ENCODE measurements around the gene ERC1.

ERC1 gene

GRCh38 chr12:1184402-1184801, 193.4 kb downstream of the ERC1 start:
- no peak overlapping the region for H3K4me3 ChIP-seq (replicated peaks in 1 of 2; ENCODE audit: low read depth in 2 of 2, low read length in 2 of 2)
- DNase-seq (ENCODE audit: low read depth in 2 of 2) = peak in 1 of 2 donors; percentile 53
- TF ChIP-seq CTCF (IDR thresholded peaks at IDR 0.05; ENCODE audit: low read depth, low read length) = no peak

- no peak overlapping the region for H3K4me3 ChIP-seq (replicated peaks in 1 of 2; ENCODE audit: low read depth in 2 of 2, low read length in 2 of 2)
- DNase-seq (ENCODE audit: low read depth in 2 of 2) = no peak
- TF ChIP-seq CTCF (IDR thresholded peaks at IDR 0.05; ENCODE audit: low read depth, low read length) = no peak
Measured at GRCh38 chr12:1185460-1186182, 194.6 kb downstream of the ERC1 start.

- no peak for DNase-seq (ENCODE audit: low read depth in 2 of 2)
- no peak overlapping the region for H3K4me3 ChIP-seq (replicated peaks in 1 of 2; ENCODE audit: low read depth in 2 of 2, low read length in 2 of 2)
- no peak for TF ChIP-seq CTCF (IDR thresholded peaks at IDR 0.05; ENCODE audit: low read depth, low read length)
Measured at GRCh38 chr12:1186298-1186697, 195.3 kb downstream of the ERC1 start.

GRCh38 chr12:1188016-1188415, 197.0 kb downstream of the ERC1 start:
- H3K4me3 ChIP-seq (replicated peaks in 1 of 2; ENCODE audit: low read depth in 2 of 2, low read length in 2 of 2) = no peak overlapping the region
- DNase-seq (ENCODE audit: low read depth in 2 of 2) = no peak
- TF ChIP-seq CTCF (IDR thresholded peaks at IDR 0.05; ENCODE audit: low read depth, low read length) = no peak

GRCh38 chr12:1189163-1189562, 198.1 kb downstream of the ERC1 start:
- DNase-seq (ENCODE audit: low read depth in 2 of 2) = no peak
- H3K4me3 ChIP-seq (replicated peaks in 1 of 2; ENCODE audit: low read depth in 2 of 2, low read length in 2 of 2) = no peak overlapping the region
- TF ChIP-seq CTCF (IDR thresholded peaks at IDR 0.05; ENCODE audit: low read depth, low read length) = no peak

GRCh38 chr12:1195513-1195912, 204.5 kb downstream of the ERC1 start:
- TF ChIP-seq CTCF (IDR thresholded peaks at IDR 0.05; ENCODE audit: low read depth, low read length) = no peak
- no peak overlapping the region for H3K4me3 ChIP-seq (replicated peaks in 1 of 2; ENCODE audit: low read depth in 2 of 2, low read length in 2 of 2)

More at GRCh38 chr12:1195513-1195912, 204.5 kb downstream of the ERC1 start:
- no peak for DNase-seq (ENCODE audit: low read depth in 2 of 2)

Data from cardiac fibroblast (primary cell).